Mammary epithelial cell (primary cell): ENCODE measurements around the gene MYL9.

Experiments used
- CTCF ChIP-seq, 2 donors: IDR thresholded peaks in 1 of 2; conservative IDR thresholded peaks in 1 of 2; 2 replicates each; pipeline ENCODE4 v1.5.1; 2011 to 2012; ENCODE audit warnings: inconsistent platforms in 2 of 2, low read length in 2 of 2, mild to moderate bottlenecking in 2 of 2, control low read depth in 1 of 2, low read depth in 1 of 2; ENCODE audit not compliant: insufficient read depth in 1 of 2; ENCODE audit errors: extremely low read depth in 1 of 2
- EZH2 ChIP-seq: IDR thresholded peaks from 2 replicates; pipeline ENCODE4 v1.6.1; 2012; ENCODE audit warnings: low read length, inconsistent platforms, borderline replicate concordance

- no peak for TF ChIP-seq CTCF (conservative IDR thresholded peaks at IDR 0.05 in 1 of 2, IDR thresholded peaks at IDR 0.05 in 1 of 2; ENCODE audit: extremely low read depth in 1 of 2, insufficient read depth in 1 of 2, low read depth in 1 of 2, low read length in 2 of 2)
- TF ChIP-seq EZH2, result no peak
These were observed 30.5 kb downstream of the MYL9 start for GRCh38 chr20:36571564-36572504.
